CD4-positive, CD25-positive, alpha-beta regulatory T cell (primary cell): ENCODE results near the gene MT1G. TPM values are rescaled to one million over a fixed set of nuclear protein-coding genes. Genes with fewer than 3 reads are reported as not detected.
A peak's percentile ranks its signal among the peaks of the same experiment; 100 is the strongest.
"Not testable (repeated sequence)": the region's sequence is repeated elsewhere in the genome, so short reads cannot be mapped to it uniquely, and the experiment has no call there.

Source experiments
- ATAC-seq, 2 donors: fragments of 150-1000 bp; cut with Tn5 transposase; one replicate each; pipeline ENCODE4 v1.10.0; 2021; ENCODE audit warnings: low read depth in 2 of 2, moderate number of reproducible peaks in 2 of 2, moderate library complexity in 1 of 2
- DNase-seq, 3 donors: peaks; one replicate each; pipeline versions ENCODE4 v3.0.0 to v3.0.0-alpha.2; 2012 to 2022; ENCODE audit warnings: mixed read lengths in 1 of 3
- H3K27ac ChIP-seq: one replicate; pipeline ENCODE4 v1.7.0; 2013; ENCODE audit warnings: mild to moderate bottlenecking, low read length; ENCODE audit not compliant: insufficient read depth, poor library complexity, severe bottlenecking
- H3K27me3 ChIP-seq: one replicate; pipeline ENCODE4 v1.7.0; 2013; ENCODE audit warnings: low read length; ENCODE audit not compliant: control insufficient read depth, insufficient read depth
- H3K36me3 ChIP-seq: one replicate; pipeline ENCODE4 v1.7.0; 2013; ENCODE audit warnings: mild to moderate bottlenecking, low read length, moderate library complexity; ENCODE audit not compliant: control insufficient read depth, insufficient read depth
- H3K4me1 ChIP-seq: 2 replicates; pipeline ENCODE4 v1.7.0; 2013; ENCODE audit warnings: mild to moderate bottlenecking, low read length; ENCODE audit not compliant: insufficient read depth, control insufficient read depth, poor library complexity, severe bottlenecking
- H3K4me3 ChIP-seq: one replicate; pipeline ENCODE4 v1.7.0; 2013; ENCODE audit warnings: low read depth, mild to moderate bottlenecking, low read length, moderate library complexity
- H3K9me3 ChIP-seq, 2 experiments: 1 replicate in 1 of 2; 2 replicates in 1 of 2; pipeline ENCODE4 v1.7.0; 2013; ENCODE audit warnings: low read length in 2 of 2, mild to moderate bottlenecking in 1 of 2, moderate library complexity in 1 of 2; ENCODE audit not compliant: control insufficient read depth in 2 of 2
- H3K27ac Mint-ChIP-seq, 3 donors: one replicate each; pipeline ENCODE4 v1.8.0; 2020 to 2022; ENCODE audit warnings: mild to moderate bottlenecking in 3 of 3, mixed read lengths in 3 of 3, moderate library complexity in 2 of 3
- H3K27me3 Mint-ChIP-seq: one replicate; pipeline ENCODE4 v1.8.0; 2022; ENCODE audit warnings: mild to moderate bottlenecking, mixed read lengths
- H3K36me3 Mint-ChIP-seq: one replicate; pipeline ENCODE4 v1.8.0; 2020; ENCODE audit warnings: mixed read lengths
- H3K4me1 Mint-ChIP-seq, 4 donors: one replicate each; pipeline ENCODE4 v1.8.0; 2020 to 2022; ENCODE audit warnings: mixed read lengths in 4 of 4, mild to moderate bottlenecking in 1 of 4
- H3K4me3 Mint-ChIP-seq, 4 donors: one replicate each; pipeline ENCODE4 v1.8.0; 2020 to 2022; ENCODE audit warnings: mild to moderate bottlenecking in 4 of 4, mixed read lengths in 4 of 4, moderate library complexity in 3 of 4
- H3K9me3 Mint-ChIP-seq, 7 donors: one replicate each; pipeline ENCODE4 v1.8.0; 2020 to 2022; ENCODE audit warnings: mixed read lengths in 7 of 7, mild to moderate bottlenecking in 3 of 7, moderate library complexity in 2 of 7
- polyA plus RNA-seq, 4 donors: library from polyadenylated mRNA; unstranded; fragments of 300-500 nt; fragmentation: Illumina TruSeq; gene quantifications; one replicate each; pipeline ENCODE4 v1.2.3, GENCODE V29; 2021
- total RNA-seq: library from RNA; stranded (reverse); gene quantifications from one replicate; pipeline ENCODE4 v1.2.3, GENCODE V29; 2022

The MT1G gene
- total and polyA plus RNA-seq, 5 donors from 2014 or later = not detected

DNA sequence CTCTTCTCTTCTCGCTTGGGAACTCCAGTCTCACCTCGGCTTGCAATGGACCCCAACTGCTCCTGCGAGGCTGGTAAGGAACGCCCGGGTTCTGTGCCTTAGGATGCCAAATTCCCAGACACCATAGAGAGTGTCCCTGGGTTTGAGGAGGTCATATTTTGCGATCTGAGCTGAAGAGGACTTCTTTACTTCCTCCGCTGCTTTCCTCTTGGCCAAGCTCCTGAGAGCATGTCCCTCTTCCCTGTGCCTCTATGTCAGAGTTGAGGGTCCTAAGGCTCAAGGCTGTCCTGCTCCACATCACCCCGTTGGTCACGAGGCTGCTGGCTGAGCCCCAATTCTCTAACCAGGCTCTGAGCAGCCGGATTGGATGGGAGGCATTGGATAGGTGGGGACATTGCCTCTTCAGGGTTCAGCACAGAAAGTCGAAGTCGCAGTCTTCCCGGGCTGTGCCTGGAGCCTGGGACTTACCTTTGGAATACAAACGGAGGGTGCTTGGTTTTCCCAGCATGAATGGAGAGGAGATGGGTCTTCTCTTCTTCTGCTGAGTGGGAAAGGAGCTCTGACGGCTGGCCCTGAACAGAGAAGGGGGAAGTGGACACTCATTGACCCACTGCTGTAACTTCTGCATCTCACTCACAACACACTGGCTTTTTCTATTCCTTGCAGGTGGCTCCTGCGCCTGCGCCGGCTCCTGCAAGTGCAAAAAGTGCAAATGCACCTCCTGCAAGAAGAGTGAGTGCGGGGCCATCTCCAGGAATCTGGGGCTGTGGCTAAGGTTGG lies 2.2 kb upstream of the MT1G start:
- no peaks in the 10 kb centered on the region for H3K9me3 ChIP-seq
- no peak overlapping the region for H3K27ac ChIP-seq
- peaks cover 15% of the 10 kb centered on the region for H3K4me1 ChIP-seq
- peaks cover 14% of the 10 kb centered on the region for H3K36me3 Mint-ChIP-seq
- no peak overlapping the region for H3K4me3 ChIP-seq
- no peak for DNase-seq
- H3K27ac Mint-ChIP-seq = peak overlapping the region in 1 of 3 donors; percentile 86
- H3K36me3 ChIP-seq = no peaks in the 10 kb centered on the region
- peaks cover 0 to 31% (median 9%) of the 10 kb centered on the region in 4 donors for H3K4me1 Mint-ChIP-seq
- H3K27me3 Mint-ChIP-seq = peaks cover 67% of the 10 kb centered on the region
- peaks cover 37% of the 10 kb centered on the region for H3K27me3 ChIP-seq
- H3K9me3 Mint-ChIP-seq = peaks cover 0 to 1% (median 0%) of the 10 kb centered on the region in 7 donors
- peak overlapping the region in 3 of 4 donors; percentile 45 to 65 (median 59) for H3K4me3 Mint-ChIP-seq
- ATAC-seq = no peak

DNA sequence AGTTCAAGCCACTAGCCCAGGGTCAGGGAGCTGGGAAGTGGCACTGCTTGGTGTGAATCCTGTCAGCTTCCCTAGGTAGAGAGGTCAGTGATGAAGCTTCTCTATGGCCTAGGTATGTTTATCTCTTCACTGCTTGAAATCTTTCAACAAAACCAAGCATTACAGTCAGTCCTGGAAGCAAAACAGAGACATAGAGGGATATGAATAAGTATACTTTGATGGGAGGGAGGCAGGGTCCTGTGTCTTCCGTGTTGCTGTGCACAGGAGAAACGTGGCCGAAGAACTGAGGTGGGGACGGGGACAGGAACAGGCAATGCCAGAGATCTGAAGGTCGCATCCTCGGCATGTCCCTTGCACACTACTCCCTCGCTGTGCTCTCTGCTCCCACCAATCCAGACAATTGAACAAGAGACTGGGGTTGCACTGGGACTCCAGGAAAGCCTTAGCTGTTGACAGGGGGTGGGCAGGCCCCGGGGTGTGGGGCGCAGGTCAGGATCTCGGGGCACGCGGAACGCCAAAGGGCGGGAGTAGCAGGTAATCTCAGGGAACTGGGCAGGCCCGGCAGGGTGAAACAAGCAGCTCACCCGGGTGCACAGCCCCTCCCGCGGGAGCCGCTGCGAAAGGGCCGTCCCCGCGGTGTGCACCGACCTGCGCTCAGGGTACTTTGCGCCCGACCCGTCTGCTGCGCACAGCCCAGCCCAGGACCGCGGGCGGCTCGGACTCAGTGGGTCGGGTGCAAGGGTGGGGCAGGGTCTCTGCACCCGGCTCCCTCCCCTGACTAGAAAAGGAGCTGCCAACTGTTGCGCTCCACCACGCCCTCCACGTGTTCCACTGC lies 1.4 kb upstream of the MT1G start, which contains the start of gene MT1H:
Gene MT1H (plus strand): TSS at position 810 of the 835 bp plus-strand sequence. CDS start 71 bp downstream, outside the sequence.
- Histone ChIP-seq H3K9me3 (no peaks in the 10 kb centered on the region), H3K27me3 (peaks cover 37% of the 10 kb centered on the region), H3K4me1 (peaks cover 15% of the 10 kb centered on the region), H3K36me3 (no peaks in the 10 kb centered on the region), H3K27ac (no peak within 1 kb of the TSS), H3K4me3 (no peak within 1 kb of the TSS)
- Mint-ChIP-seq H3K27ac (peak within 1 kb of the TSS in 1 of 3 donors; percentile 86), H3K4me1 (peaks cover 0 to 26% (median 8%) of the 10 kb centered on the region in 4 donors), H3K27me3 (peaks cover 68% of the 10 kb centered on the region), H3K36me3 (peaks cover 14% of the 10 kb centered on the region), H3K9me3 (peaks cover 0 to 1% (median 0%) of the 10 kb centered on the region in 7 donors), H3K4me3 (peak within 1 kb of the TSS in 3 of 4 donors; percentile 45 to 65 (median 59))
- ATAC-seq (peak; percentile 22 to 24), DNase-seq (peak in 1 of 3 donors; percentile 30)

DNA sequence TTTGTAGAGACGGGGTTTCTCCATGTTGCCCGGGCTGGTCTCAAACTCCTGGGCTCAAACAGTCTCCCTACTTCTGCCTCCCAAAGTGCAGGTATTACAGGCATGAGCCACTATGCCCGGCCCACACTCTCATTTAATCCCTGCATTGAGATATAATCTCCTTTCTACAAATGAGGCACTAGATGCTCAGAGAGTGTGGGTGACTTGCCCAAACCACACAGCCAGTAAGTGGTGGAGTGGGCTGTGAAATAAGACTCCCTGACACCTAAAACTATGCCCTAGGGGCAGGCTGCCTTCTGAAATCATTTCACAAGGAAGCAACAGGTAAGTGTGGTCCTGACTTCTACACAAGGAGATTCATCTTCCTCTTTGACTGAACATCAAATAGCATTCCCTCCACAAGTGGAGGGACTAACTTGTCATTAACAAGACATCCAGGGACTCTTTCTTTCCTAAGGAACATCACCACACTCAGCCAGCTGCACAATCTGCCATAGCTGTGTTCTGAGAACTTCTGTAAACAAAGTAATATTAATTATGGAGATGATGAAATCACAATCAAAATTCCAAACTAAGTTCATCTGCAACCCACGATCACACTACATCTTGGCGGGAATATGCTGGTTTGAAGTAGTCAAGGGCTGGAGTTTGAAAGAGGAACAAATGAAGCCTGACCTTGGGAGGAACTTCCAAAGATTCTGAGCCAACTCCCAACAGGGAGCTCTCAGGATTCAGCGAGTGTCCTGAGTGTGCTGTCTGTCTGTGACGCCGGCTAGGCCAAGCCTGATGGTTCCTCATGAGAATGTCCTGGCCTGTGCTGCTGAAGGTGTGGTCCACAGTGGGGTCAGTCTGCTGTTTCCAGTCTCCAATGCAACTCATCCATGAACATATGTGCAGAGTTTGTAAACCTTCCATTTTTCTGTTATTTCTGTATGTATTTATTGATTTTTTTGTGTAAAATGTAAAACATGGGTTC lies 2.3 kb downstream of the MT1G start:
- DNase-seq, H3K4me3 ChIP-seq, H3K27ac Mint-ChIP-seq, H3K27ac ChIP-seq, ATAC-seq, H3K9me3 Mint-ChIP-seq, H3K36me3 ChIP-seq, H3K9me3 ChIP-seq: not testable (repeated sequence)
- peaks cover 19% of the 10 kb centered on the region for H3K36me3 Mint-ChIP-seq
- peaks cover 50% of the 10 kb centered on the region for H3K27me3 Mint-ChIP-seq
- H3K4me3 Mint-ChIP-seq = peak overlapping the region in 1 of 4 donors; percentile 11
- peaks cover 29% of the 10 kb centered on the region for H3K4me1 ChIP-seq
- peaks cover 0 to 47% (median 22%) of the 10 kb centered on the region in 4 donors for H3K4me1 Mint-ChIP-seq
- H3K27me3 ChIP-seq = peaks cover 21% of the 10 kb centered on the region

- DNase-seq (no peak), ATAC-seq (no peak)
- Mint-ChIP-seq H3K4me3 (peak overlapping the region in 1 of 4 donors; percentile 93), H3K27me3 (peaks cover 39% of the 10 kb centered on the region), H3K27ac (no peak overlapping the region), H3K9me3 (peaks cover 0 to 2% (median 0%) of the 10 kb centered on the region in 7 donors), H3K4me1 (peaks cover 0 to 45% (median 23%) of the 10 kb centered on the region in 4 donors), H3K36me3 (peaks cover 22% of the 10 kb centered on the region)
- peaks cover 26% of the 10 kb centered on the region for H3K4me1 ChIP-seq
- H3K27me3 ChIP-seq = peaks cover 15% of the 10 kb centered on the region
- H3K36me3 ChIP-seq = no peaks in the 10 kb centered on the region
- H3K27ac ChIP-seq = no peak overlapping the region
- no peak overlapping the region for H3K4me3 ChIP-seq
- no peaks in the 10 kb centered on the region for H3K9me3 ChIP-seq
These were observed 3.4 kb downstream of the MT1G start for GRCh38 chr16:56664506-56664905.

DNA sequence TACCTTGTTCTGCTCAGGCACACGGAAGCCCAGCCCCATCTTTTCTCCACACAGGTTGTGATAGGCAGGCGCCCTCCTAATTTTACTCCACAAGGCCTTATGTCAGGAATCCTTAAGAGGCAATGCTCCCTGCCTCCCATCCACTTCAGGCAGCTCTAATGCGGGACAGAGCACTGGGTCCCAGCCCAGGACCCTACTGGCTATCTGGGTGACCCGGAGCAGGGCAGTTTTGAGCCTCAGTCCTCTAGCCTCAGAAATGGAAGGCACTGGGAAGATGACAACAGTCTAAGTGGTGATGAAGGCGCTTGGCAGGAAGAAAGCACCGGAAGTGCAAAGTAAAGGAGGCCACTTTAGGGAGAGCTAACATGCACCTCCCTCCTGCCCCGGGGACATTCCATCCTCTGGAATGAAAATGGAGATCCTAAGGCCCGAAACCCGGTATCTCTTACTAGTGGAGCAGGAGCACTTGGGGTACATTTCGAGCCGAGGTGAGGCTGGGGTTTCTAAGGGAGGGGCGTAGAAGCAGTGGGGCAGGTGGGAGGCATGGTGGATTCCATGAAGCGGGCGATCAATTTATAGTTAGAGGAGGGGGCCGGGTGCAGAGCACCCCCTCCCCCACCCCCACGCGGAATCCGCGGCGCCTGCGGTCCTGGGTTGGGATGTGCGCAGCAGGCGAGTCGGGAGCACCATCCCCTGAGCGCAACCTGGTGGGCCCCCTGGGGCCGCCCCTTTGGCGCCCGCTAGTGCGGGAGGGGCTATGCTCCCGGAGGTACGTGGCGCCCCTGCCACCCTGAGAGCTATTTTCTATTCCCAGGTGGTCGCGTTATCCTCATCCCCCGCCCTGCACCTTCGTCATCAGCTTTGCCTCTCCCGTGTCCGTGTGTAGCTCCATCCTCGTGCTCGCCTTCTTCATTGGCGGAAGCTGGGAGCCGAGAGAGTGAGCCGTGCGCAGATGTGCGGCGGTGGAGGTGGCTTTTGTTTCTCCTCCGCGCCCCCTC lies 5.2 kb downstream of the MT1G start:
- H3K9me3 ChIP-seq = no peaks in the 10 kb centered on the region
- Mint-ChIP-seq H3K27me3 (peaks cover 25% of the 10 kb centered on the region), H3K4me3 (peak overlapping the region; percentile 87 to 95 (median 92)), H3K9me3 (peaks cover 0 to 2% (median 0%) of the 10 kb centered on the region in 7 donors), H3K36me3 (peaks cover 18% of the 10 kb centered on the region), H3K4me1 (peaks cover 5 to 45% (median 24%) of the 10 kb centered on the region in 4 donors), H3K27ac (peak overlapping the region; percentile 82 to 93 (median 88))
- ATAC-seq (peak; percentile 50 to 51), DNase-seq (peak in 2 of 3 donors; percentile 9 to 53)
- H3K36me3 ChIP-seq = no peaks in the 10 kb centered on the region
- H3K4me3 ChIP-seq = peak overlapping the region; percentile 53
- peaks cover under 1% of the 10 kb centered on the region for H3K27me3 ChIP-seq
- H3K27ac ChIP-seq = peak overlapping the region; percentile 47
- H3K4me1 ChIP-seq = peaks cover 32% of the 10 kb centered on the region

DNA sequence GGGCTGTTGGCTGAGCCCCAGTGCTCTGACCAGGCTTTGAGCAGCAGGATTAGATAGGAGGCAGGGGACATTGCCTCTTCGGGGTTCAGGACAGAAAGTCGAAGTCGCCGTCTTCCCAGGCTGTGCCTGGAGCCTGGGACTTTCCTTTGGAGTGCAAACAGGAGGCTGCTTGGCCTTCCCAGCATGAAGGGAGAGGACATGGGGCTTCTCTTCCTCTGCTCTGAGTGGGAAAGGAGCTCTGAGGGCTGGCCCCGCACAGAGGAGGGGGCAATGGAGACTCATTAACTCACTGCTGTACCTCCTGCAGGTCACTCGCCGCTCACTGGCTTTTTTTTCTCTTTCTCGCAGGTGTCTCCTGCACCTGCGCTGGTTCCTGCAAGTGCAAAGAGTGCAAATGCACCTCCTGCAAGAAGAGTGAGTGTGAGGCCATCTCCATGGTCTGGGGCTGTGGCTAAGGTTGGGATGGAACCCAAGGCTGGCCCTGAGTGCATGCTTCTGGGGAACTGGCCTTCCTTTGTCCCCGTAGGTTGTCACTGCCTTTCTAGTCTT lies 9.5 kb downstream of the MT1G start:
- H3K27me3 ChIP-seq = no peaks in the 10 kb centered on the region
- DNase-seq (no peak), ATAC-seq (no peak)
- Mint-ChIP-seq H3K9me3 (peaks cover 0 to 2% (median 0%) of the 10 kb centered on the region in 7 donors), H3K27ac (peak overlapping the region; percentile 83 to 97 (median 90)), H3K4me1 (peaks cover 5 to 46% (median 27%) of the 10 kb centered on the region in 4 donors), H3K27me3 (peaks cover 9% of the 10 kb centered on the region), H3K36me3 (peaks cover 10% of the 10 kb centered on the region), H3K4me3 (peak overlapping the region; percentile 93 to 98 (median 98))
- H3K27ac ChIP-seq = peak overlapping the region; percentile 48
- H3K4me1 ChIP-seq = peaks cover 33% of the 10 kb centered on the region
- no peaks in the 10 kb centered on the region for H3K36me3 ChIP-seq
- H3K4me3 ChIP-seq = peak overlapping the region; percentile 89
- H3K9me3 ChIP-seq = no peaks in the 10 kb centered on the region
